Nephron (organoid): ENCODE data around the gene DLX4.

Source experiments
- H3K27ac Mint-ChIP-seq, 3 experiments: 2 replicates each; pipeline ENCODE4 v1.8.0; 2020; ENCODE audit warnings: mixed read lengths in 3 of 3, mild to moderate bottlenecking in 2 of 3, moderate library complexity in 1 of 3
- H3K27me3 Mint-ChIP-seq: 2 replicates; pipeline ENCODE4 v1.8.0; 2021; ENCODE audit warnings: low read depth, mild to moderate bottlenecking, moderate library complexity, mixed read lengths
- H3K36me3 Mint-ChIP-seq: 2 replicates; pipeline ENCODE4 v1.8.0; 2020; ENCODE audit warnings: low read depth, mixed read lengths
- H3K4me1 Mint-ChIP-seq: 2 replicates; pipeline ENCODE4 v1.8.0; 2020; ENCODE audit warnings: mixed read lengths
- H3K4me3 Mint-ChIP-seq, 3 experiments: 2 replicates each; pipeline ENCODE4 v1.8.0; 2020; ENCODE audit warnings: mild to moderate bottlenecking in 3 of 3, mixed read lengths in 3 of 3, moderate library complexity in 2 of 3
- H3K9me3 Mint-ChIP-seq: 2 replicates; pipeline ENCODE4 v1.8.0; 2020; ENCODE audit warnings: mixed read lengths
- CTCF ChIP-seq, 3 experiments: fragments of 200-600 bp; sonication (generic); IDR thresholded peaks; one replicate each; pipeline ENCODE4 v1.5.0; 2021; ENCODE audit warnings: antibody characterized with exemption in 3 of 3; ENCODE audit not compliant: unreplicated experiment in 3 of 3

The DLX4 gene

GRCh38 chr17:49979748-49980479 lies 10.9 kb downstream of the DLX4 start:
- TF ChIP-seq CTCF (IDR thresholded peaks at IDR 0.05; ENCODE audit: unreplicated experiment in 3 of 3), result no peak
- Mint-ChIP-seq H3K27ac (no peak overlapping the region), H3K27me3 (peaks cover 74% of the 10 kb centered on the region), H3K4me1 (peaks cover 20% of the 10 kb centered on the region), H3K9me3 (peaks cover 8% of the 10 kb centered on the region), H3K36me3 (peaks cover 3% of the 10 kb centered on the region), H3K4me3 (no peak overlapping the region)

GRCh38 chr17:49980703-49981197 lies 11.8 kb downstream of the DLX4 start:
- Mint-ChIP-seq H3K36me3 (peaks cover 3% of the 10 kb centered on the region), H3K9me3 (peaks cover 10% of the 10 kb centered on the region), H3K4me3 (no peak overlapping the region), H3K27me3 (peaks cover 74% of the 10 kb centered on the region), H3K4me1 (peaks cover 20% of the 10 kb centered on the region), H3K27ac (no peak overlapping the region)
- no peak for TF ChIP-seq CTCF (IDR thresholded peaks at IDR 0.05; ENCODE audit: unreplicated experiment in 3 of 3)

- peaks cover 14% of the 10 kb centered on the region for H3K9me3 Mint-ChIP-seq
- H3K36me3 Mint-ChIP-seq, result peaks cover 3% of the 10 kb centered on the region
Measured at GRCh38 chr17:49984283-49984682, 15.3 kb downstream of the DLX4 start.

GRCh38 chr17:49984776-49985175 lies 15.8 kb downstream of the DLX4 start:
- TF ChIP-seq CTCF (IDR thresholded peaks at IDR 0.05; ENCODE audit: unreplicated experiment in 3 of 3), result no peak
- Mint-ChIP-seq H3K27me3 (peaks cover 69% of the 10 kb centered on the region), H3K4me1 (peaks cover 15% of the 10 kb centered on the region), H3K27ac (no peak overlapping the region), H3K4me3 (no peak overlapping the region), H3K9me3 (peaks cover 14% of the 10 kb centered on the region), H3K36me3 (peaks cover 3% of the 10 kb centered on the region)

More at GRCh38 chr17:49984283-49984682, 15.3 kb downstream of the DLX4 start:
- Mint-ChIP-seq H3K27ac (no peak overlapping the region), H3K4me1 (peaks cover 15% of the 10 kb centered on the region), H3K27me3 (peaks cover 68% of the 10 kb centered on the region), H3K4me3 (peak overlapping the region in 1 of 3 experiments; percentile 28)
- TF ChIP-seq CTCF (IDR thresholded peaks at IDR 0.05; ENCODE audit: unreplicated experiment in 3 of 3), result no peak

GRCh38 chr17:49985310-49985990 lies 16.5 kb downstream of the DLX4 start:
- Mint-ChIP-seq H3K27ac (no peak overlapping the region), H3K4me1 (peaks cover 14% of the 10 kb centered on the region), H3K9me3 (peaks cover 14% of the 10 kb centered on the region), H3K27me3 (peaks cover 73% of the 10 kb centered on the region), H3K4me3 (no peak overlapping the region), H3K36me3 (peaks cover 3% of the 10 kb centered on the region)
- TF ChIP-seq CTCF (IDR thresholded peaks at IDR 0.05; ENCODE audit: unreplicated experiment in 3 of 3), result no peak
